Measurements from ENCODE around the gene SIGLEC15.

Gene SIGLEC15

GRCh38 chr18:45849529-45849928 lies 24.1 kb downstream of the SIGLEC15 start:
- no peak for TF ChIP-seq CTCF (IDR thresholded peaks at IDR 0.05; ENCODE audit: low read depth, low read length)
- no peak for DNase-seq (ENCODE audit: extremely low read depth, low read depth)

- peak; percentile 23 for TF ChIP-seq CTCF (IDR thresholded peaks at IDR 0.05; ENCODE audit: low read depth, low read length)
- DNase-seq (ENCODE audit: extremely low read depth, low read depth): no peak
Observed at GRCh38 chr18:45850021-45850420, 24.5 kb downstream of the SIGLEC15 start.

GRCh38 chr18:45851161-45851925 lies 25.9 kb downstream of the SIGLEC15 start:
- no peak for DNase-seq (ENCODE audit: extremely low read depth, low read depth)
- TF ChIP-seq CTCF (IDR thresholded peaks at IDR 0.05; ENCODE audit: low read depth, low read length): no peak

GRCh38 chr18:45852631-45853030 lies 27.2 kb downstream of the SIGLEC15 start:
- no peak for TF ChIP-seq CTCF (IDR thresholded peaks at IDR 0.05; ENCODE audit: low read depth, low read length)

GRCh38 chr18:45854036-45854586 lies 28.6 kb downstream of the SIGLEC15 start:
- DNase-seq (ENCODE audit: extremely low read depth, low read depth): no peak
- TF ChIP-seq CTCF (IDR thresholded peaks at IDR 0.05; ENCODE audit: low read depth, low read length): no peak

More at GRCh38 chr18:45852631-45853030, 27.2 kb downstream of the SIGLEC15 start:
- no peak for DNase-seq (ENCODE audit: extremely low read depth, low read depth)

GRCh38 chr18:45856531-45856930 lies 31.1 kb downstream of the SIGLEC15 start:
- no peak for TF ChIP-seq CTCF (IDR thresholded peaks at IDR 0.05; ENCODE audit: low read depth, low read length)
- no peak for DNase-seq (ENCODE audit: extremely low read depth, low read depth)

- no peak for DNase-seq (ENCODE audit: extremely low read depth, low read depth)
Observed at GRCh38 chr18:45859334-45859733, 33.9 kb downstream of the SIGLEC15 start.

More at GRCh38 chr18:45859334-45859733, 33.9 kb downstream of the SIGLEC15 start:
- no peak for TF ChIP-seq CTCF (IDR thresholded peaks at IDR 0.05; ENCODE audit: low read depth, low read length)

Data from AG09319 (cell line).